Esophagus squamous epithelium (tissue), 5 donors: ENCODE results near the gene FHIT. TPM values are rescaled to one million over a fixed set of nuclear protein-coding genes. Genes with fewer than 3 reads are reported as not detected.

Experiments
- DNase-seq: peaks from one replicate; lab custom pipeline; 2025; lab: John Stamatoyannopoulos, UW
- H3K27ac ChIP-seq, 4 donors: fragments of 200-600 bp; sonication (generic); one replicate each; pipeline ENCODE4 v1.5.1; 2016 to 2019; ENCODE audit warnings: mild to moderate bottlenecking in 1 of 4
- H3K27me3 ChIP-seq, 4 donors: fragments of 200-600 bp; sonication (generic); 1 replicate in 3 of 4; 2 replicates in 1 of 4; pipeline versions ENCODE4 v1.5.1 to v1.6.0; 2017 to 2021; ENCODE audit warnings: antibody characterized with exemption in 1 of 4
- H3K36me3 ChIP-seq, 3 donors: fragments of 200-600 bp; sonication (generic); one replicate each; pipeline ENCODE4 v1.5.1; 2016 to 2019
- H3K4me1 ChIP-seq, 3 donors: fragments of 200-600 bp; sonication (generic); one replicate each; pipeline ENCODE4 v1.5.1; 2017 to 2019
- H3K4me3 ChIP-seq, 4 donors: fragments of 200-600 bp; sonication (generic); 1 replicate in 3 of 4; 2 replicates in 1 of 4; pipeline ENCODE4 v1.5.1; 2016 to 2019; ENCODE audit warnings: mild to moderate bottlenecking in 2 of 4, moderate library complexity in 1 of 4
- H3K9me3 ChIP-seq, 3 donors: fragments of 200-600 bp; sonication (generic); one replicate each; pipeline ENCODE4 v1.5.1; 2016 to 2019
- CTCF ChIP-seq, 6 experiments: fragments of 450-650 bp in 4 of 6; fragments of 200-600 bp in 2 of 6; sonication (generic) in 2 of 6; IDR thresholded peaks; one replicate each; pipeline ENCODE4 v1.5.1; 2016 to 2019; ENCODE audit warnings: antibody characterized with exemption in 6 of 6, mild to moderate bottlenecking in 4 of 6, moderate library complexity in 4 of 6
- POLR2A ChIP-seq, 4 donors: fragments of 450-650 bp; IDR thresholded peaks; one replicate each; pipeline ENCODE4 v1.6.1; 2017; ENCODE audit warnings: antibody characterized with exemption in 4 of 4, mild to moderate bottlenecking in 4 of 4, moderate library complexity in 3 of 4
- WGBS, 2 donors: methylation state at CpG; one replicate each; pipeline ENCODE4 v1.1.5; 2018; 5-methylcytosine and 5-hydroxymethylcytosine counted together
- intact Hi-C: fragments of 100-400 bp; cut with DNase I; formaldehyde crosslinking; loops from one replicate; pipeline ENCODE4 v1.15.0; 2022
- total RNA-seq, 4 donors: library from RNA; depleted of rRNA; stranded (reverse); fragments of >200 nt; gene quantifications; one replicate each; pipeline ENCODE4 v1.1.0, GENCODE V29; 2016
- donor health status: DM: yes; HTN: yes; CAD: no.

Gene FHIT
- total RNA-seq, 4 donors from 2014 or later = 0.64 to 5.7 (median 3.1) TPM

- Histone ChIP-seq H3K4me1 (no peaks in the 10 kb centered on the region), H3K4me3 (no peak overlapping the region), H3K27me3 (no peaks in the 10 kb centered on the region), H3K36me3 (no peaks in the 10 kb centered on the region), H3K9me3 (no peaks in the 10 kb centered on the region), H3K27ac (no peak overlapping the region)
- TF ChIP-seq POLR2A (IDR thresholded peaks at IDR 0.05) = no peak
- TF ChIP-seq CTCF (IDR thresholded peaks at IDR 0.05) = no peak
- intact Hi-C loops = no loop called here
- 84 to 94% methylated on average over 2 of the region's 2 CpGs for WGBS, 2 donors
- DNase-seq = no peak
Observed at GRCh38 chr3:59990915-59991314, 1260.3 kb downstream of the FHIT start.

- Histone ChIP-seq H3K4me1 (no peaks in the 10 kb centered on the region), H3K4me3 (no peak overlapping the region), H3K27ac (no peak overlapping the region), H3K9me3 (no peaks in the 10 kb centered on the region), H3K36me3 (no peaks in the 10 kb centered on the region), H3K27me3 (no peaks in the 10 kb centered on the region)
- TF ChIP-seq CTCF (IDR thresholded peaks at IDR 0.05) = no peak
- no peak for DNase-seq
- intact Hi-C loops = no loop called here
- WGBS, 2 donors = 86 to 92% methylated on average over 3 of the region's 3 CpGs
Observed at GRCh38 chr3:59982510-59982909, 1268.7 kb downstream of the FHIT start.

- intact Hi-C loops = no loop called here
- H3K4me1 ChIP-seq = no peaks in the 10 kb centered on the region
- no peak for DNase-seq
- no peaks in the 10 kb centered on the region for H3K9me3 ChIP-seq
- no peaks in the 10 kb centered on the region for H3K27me3 ChIP-seq
- TF ChIP-seq CTCF (IDR thresholded peaks at IDR 0.05) (no peak), POLR2A (IDR thresholded peaks at IDR 0.05) (no peak)
- H3K36me3 ChIP-seq = no peaks in the 10 kb centered on the region
- WGBS, 2 donors = 76 to 81% methylated on average over 6 of the region's 6 CpGs
- no peak overlapping the region for H3K4me3 ChIP-seq
- no peak overlapping the region for H3K27ac ChIP-seq
Observed at GRCh38 chr3:59981377-59981776, 1269.9 kb downstream of the FHIT start.

- Histone ChIP-seq H3K9me3 (no peaks in the 10 kb centered on the region), H3K36me3 (no peaks in the 10 kb centered on the region), H3K4me3 (no peak overlapping the region), H3K27ac (no peak overlapping the region), H3K27me3 (no peaks in the 10 kb centered on the region), H3K4me1 (no peaks in the 10 kb centered on the region)
- DNase-seq = no peak
- 25 to 43% methylated on average over 2 of the region's 2 CpGs for WGBS, 2 donors
- intact Hi-C loops = no loop called here
- no peak for TF ChIP-seq POLR2A (IDR thresholded peaks at IDR 0.05)
- no peak for TF ChIP-seq CTCF (IDR thresholded peaks at IDR 0.05)
Observed at GRCh38 chr3:59980576-59980975, 1270.7 kb downstream of the FHIT start.

GRCh38 chr3:59979542-59979941, 1271.7 kb downstream of the FHIT start:
- H3K27ac ChIP-seq = no peak overlapping the region
- H3K27me3 ChIP-seq = no peaks in the 10 kb centered on the region
- no peaks in the 10 kb centered on the region for H3K36me3 ChIP-seq
- H3K4me3 ChIP-seq = no peak overlapping the region
- H3K9me3 ChIP-seq = no peaks in the 10 kb centered on the region
- WGBS, 2 donors = 83 to 88% methylated on average over 6 of the region's 6 CpGs
- intact Hi-C loops = no loop called here
- TF ChIP-seq POLR2A (IDR thresholded peaks at IDR 0.05) (no peak), CTCF (IDR thresholded peaks at IDR 0.05) (no peak)
- no peaks in the 10 kb centered on the region for H3K4me1 ChIP-seq
- DNase-seq = no peak
